Colonic mucosa (tissue), 4 donors: ENCODE results near the gene CFAP92. TPM values are rescaled to one million over a fixed set of nuclear protein-coding genes. Genes with fewer than 3 reads are reported as not detected.

ENCODE experiments used
- DNase-seq: peaks from one replicate; pipeline ENCODE4 v3.0.0-alpha.2; 2020
- H3K27ac ChIP-seq: fragments of 200-600 bp; one replicate; pipeline ENCODE4 v1.8.0; 2021
- H3K27me3 ChIP-seq: fragments of 200-600 bp; one replicate; pipeline ENCODE4 v1.8.0; 2021
- H3K36me3 ChIP-seq: fragments of 200-600 bp; one replicate; pipeline ENCODE4 v1.8.0; 2021
- H3K4me1 ChIP-seq: fragments of 200-600 bp; one replicate; pipeline ENCODE4 v1.8.0; 2021; ENCODE audit warnings: mild to moderate bottlenecking
- H3K4me3 ChIP-seq: fragments of 200-600 bp; one replicate; pipeline ENCODE4 v1.8.0; 2021
- H3K9ac ChIP-seq, 2 donors: one replicate each; pipeline ENCODE4 v1.7.0; 2013; ENCODE audit warnings: control low read depth in 2 of 2, low read depth in 2 of 2, low read length in 2 of 2
- H3K9me3 ChIP-seq: fragments of 200-600 bp; one replicate; pipeline ENCODE4 v1.8.0; 2021
- CTCF ChIP-seq: fragments of 200-600 bp; IDR thresholded peaks from one replicate; pipeline ENCODE4 v1.8.0; 2022; ENCODE audit warnings: antibody characterized with exemption, mild to moderate bottlenecking
- intact Hi-C: fragments of 100-400 bp; cut with DNase I; formaldehyde crosslinking; loops from one replicate; pipeline ENCODE4 v1.14.1; 2022
- total RNA-seq, 2 donors: library from RNA; stranded (reverse); fragmentation: NEBNext Ultra II Directional in 1 of 2; extraction: Animal tissue kit (Norgen Biotek cat#: 25700) in 1 of 2; gene quantifications; one replicate each; pipeline ENCODE4 v1.2.1, GENCODE V29; 2021
- donor health status: healthy.
- donor health status: DM: no; HTN: no; CAD: no.
- donor health status: DM: no; HTN: no; CAD: no.

Gene CFAP92
- total RNA-seq, 2 donors from 2014 or later: 0.77 to 1.2 TPM

GRCh38 chr3:129001101-129001805 lies 7.4 kb upstream of the CFAP92 start, which contains the start of gene EFCC1:
Gene EFCC1 (plus strand): TSS chr3:129001304. CDS start chr3:129001629, 325 bp downstream.
- H3K9ac ChIP-seq: peak within 1 kb of the TSS; percentile 60
- H3K4me3 ChIP-seq: peak within 1 kb of the TSS; percentile 45
- peak; percentile 62 for DNase-seq
- no peak for TF ChIP-seq CTCF
- H3K4me1 ChIP-seq: peaks cover 6% of the 10 kb centered on the region
- intact Hi-C loops: no loop called here
- peaks cover 31% of the 10 kb centered on the region for H3K27me3 ChIP-seq
- no peaks in the 10 kb centered on the region for H3K36me3 ChIP-seq
- H3K27ac ChIP-seq: peak within 1 kb of the TSS; percentile 53
- H3K9me3 ChIP-seq: no peaks in the 10 kb centered on the region

GRCh38 chr3:129000742-129001100 lies 6.8 kb upstream of the CFAP92 start:
- no peaks in the 10 kb centered on the region for H3K9me3 ChIP-seq
- H3K9ac ChIP-seq: peak overlapping the region in 1 of 2 donors; percentile 53
- H3K4me1 ChIP-seq: peaks cover 4% of the 10 kb centered on the region
- H3K27ac ChIP-seq: peak overlapping the region; percentile 53
- TF ChIP-seq CTCF: no peak
- intact Hi-C loops: no loop called here
- H3K27me3 ChIP-seq: peaks cover 31% of the 10 kb centered on the region
- peak overlapping the region; percentile 45 for H3K4me3 ChIP-seq
- DNase-seq: no peak
- H3K36me3 ChIP-seq: no peaks in the 10 kb centered on the region

GRCh38 chr3:128999102-128999501 lies 5.2 kb upstream of the CFAP92 start:
- H3K9me3 ChIP-seq: no peaks in the 10 kb centered on the region
- H3K27ac ChIP-seq: no peak overlapping the region
- no peaks in the 10 kb centered on the region for H3K36me3 ChIP-seq
- peaks cover 31% of the 10 kb centered on the region for H3K27me3 ChIP-seq
- TF ChIP-seq CTCF: no peak
- intact Hi-C loops: no loop called here
- no peak overlapping the region for H3K4me3 ChIP-seq
- DNase-seq: no peak
- no peaks in the 10 kb centered on the region for H3K4me1 ChIP-seq
- no peak overlapping the region for H3K9ac ChIP-seq

- no peak for DNase-seq
- Histone ChIP-seq H3K9ac (no peak overlapping the region), H3K36me3 (no peaks in the 10 kb centered on the region), H3K4me3 (no peak overlapping the region), H3K27me3 (peaks cover 30% of the 10 kb centered on the region), H3K9me3 (no peaks in the 10 kb centered on the region), H3K4me1 (peaks cover 2% of the 10 kb centered on the region), H3K27ac (no peak overlapping the region)
- intact Hi-C loops: no loop called here
- TF ChIP-seq CTCF: no peak
These were observed 4.7 kb upstream of the CFAP92 start for GRCh38 chr3:128998561-128998960.

- no peak for DNase-seq
- TF ChIP-seq CTCF: no peak
- intact Hi-C loops: no loop called here
- Histone ChIP-seq H3K9me3 (no peaks in the 10 kb centered on the region), H3K36me3 (no peaks in the 10 kb centered on the region), H3K4me1 (peaks cover 4% of the 10 kb centered on the region), H3K9ac (no peak overlapping the region), H3K4me3 (no peak overlapping the region), H3K27ac (no peak overlapping the region), H3K27me3 (peaks cover 22% of the 10 kb centered on the region)
These were observed 3.7 kb upstream of the CFAP92 start for GRCh38 chr3:128997486-128998133.
